Activated T-helper 1 cell treated with anti-CD3 and anti-CD28 coated beads, Interleukin-12 subunit alpha, Interleukin-12 subunit beta, Interleukin-2, Interleukin-4 antibody, amounts not matched to agents 30 ng/mL and 10 ng/mL and 1 ng/mL, durations not matched to agents 14 hours and 24 hours and 36 hours (primary cell): ENCODE data around the gene SRL. TPM values are rescaled to one million over a fixed set of nuclear protein-coding genes. Genes with fewer than 3 reads are reported as not detected.
"Not testable (repeated sequence)": the region's sequence is repeated elsewhere in the genome, so short reads cannot be mapped to it uniquely, and the experiment has no call there.

ENCODE experiments used
- DNase-seq: peaks from one replicate; pipeline ENCODE4 v3.0.0; 2021; ENCODE audit warnings: low spot score
- H3K27ac Mint-ChIP-seq: one replicate; pipeline ENCODE4 v1.8.0; 2021; ENCODE audit warnings: mild to moderate bottlenecking, mixed read lengths
- H3K27me3 Mint-ChIP-seq: one replicate; pipeline ENCODE4 v1.8.0; 2022; ENCODE audit warnings: mild to moderate bottlenecking, moderate library complexity, mixed read lengths; ENCODE audit not compliant: insufficient read depth
- H3K36me3 Mint-ChIP-seq: one replicate; pipeline ENCODE4 v1.8.0; 2021; ENCODE audit warnings: low read depth, mixed read lengths
- H3K4me1 Mint-ChIP-seq: one replicate; pipeline ENCODE4 v1.8.0; 2021; ENCODE audit warnings: low read depth, mixed read lengths
- H3K4me3 Mint-ChIP-seq: one replicate; pipeline ENCODE4 v1.8.0; 2021; ENCODE audit warnings: mild to moderate bottlenecking, moderate library complexity, mixed read lengths
- H3K9me3 Mint-ChIP-seq: one replicate; pipeline ENCODE4 v1.8.0; 2021; ENCODE audit warnings: mixed read lengths
- intact Hi-C: fragments of 100-400 bp; cut with micrococcal nuclease; formaldehyde crosslinking; loops from one replicate; pipeline ENCODE4 v1.15.1; 2024
- total RNA-seq: library from RNA; stranded (reverse); gene quantifications from 2 replicates; pipeline ENCODE4 v1.2.3, GENCODE V29; 2022

SRL gene
- total RNA-seq, 1 donor from 2014 or later = not detected

GRCh38 chr16:4253394-4254150, 11.7 kb upstream of the SRL start:
- intact Hi-C loops = loop anchor here (1.0 to 5.0 kb wide), 10 partner anchors 18 to 536 kb away; partner anchors contain the start of genes ADCY9, CREBBP and TRAP1
- H3K4me1 Mint-ChIP-seq = peaks cover 4% of the 10 kb centered on the region
- H3K36me3 Mint-ChIP-seq = peaks cover 4% of the 10 kb centered on the region
- peak overlapping the region; percentile 98 for H3K27ac Mint-ChIP-seq
- peak; percentile 99 for DNase-seq
- H3K9me3 Mint-ChIP-seq = no peaks in the 10 kb centered on the region
- peaks cover 2% of the 10 kb centered on the region for H3K27me3 Mint-ChIP-seq
- peak overlapping the region; percentile 94 for H3K4me3 Mint-ChIP-seq

GRCh38 chr16:4253012-4253393, 11.1 kb upstream of the SRL start:
- intact Hi-C loops = loop anchor here (1.0 to 5.0 kb wide), 5 partner anchors 137 to 536 kb away; partner anchors contain the start of genes ADCY9, CREBBP and TRAP1
- not testable (repeated sequence) for H3K9me3 Mint-ChIP-seq, H3K27me3 Mint-ChIP-seq, DNase-seq, H3K4me1 Mint-ChIP-seq, H3K36me3 Mint-ChIP-seq
- peak overlapping the region; percentile 98 for H3K27ac Mint-ChIP-seq
- peak overlapping the region; percentile 94 for H3K4me3 Mint-ChIP-seq

DNA sequence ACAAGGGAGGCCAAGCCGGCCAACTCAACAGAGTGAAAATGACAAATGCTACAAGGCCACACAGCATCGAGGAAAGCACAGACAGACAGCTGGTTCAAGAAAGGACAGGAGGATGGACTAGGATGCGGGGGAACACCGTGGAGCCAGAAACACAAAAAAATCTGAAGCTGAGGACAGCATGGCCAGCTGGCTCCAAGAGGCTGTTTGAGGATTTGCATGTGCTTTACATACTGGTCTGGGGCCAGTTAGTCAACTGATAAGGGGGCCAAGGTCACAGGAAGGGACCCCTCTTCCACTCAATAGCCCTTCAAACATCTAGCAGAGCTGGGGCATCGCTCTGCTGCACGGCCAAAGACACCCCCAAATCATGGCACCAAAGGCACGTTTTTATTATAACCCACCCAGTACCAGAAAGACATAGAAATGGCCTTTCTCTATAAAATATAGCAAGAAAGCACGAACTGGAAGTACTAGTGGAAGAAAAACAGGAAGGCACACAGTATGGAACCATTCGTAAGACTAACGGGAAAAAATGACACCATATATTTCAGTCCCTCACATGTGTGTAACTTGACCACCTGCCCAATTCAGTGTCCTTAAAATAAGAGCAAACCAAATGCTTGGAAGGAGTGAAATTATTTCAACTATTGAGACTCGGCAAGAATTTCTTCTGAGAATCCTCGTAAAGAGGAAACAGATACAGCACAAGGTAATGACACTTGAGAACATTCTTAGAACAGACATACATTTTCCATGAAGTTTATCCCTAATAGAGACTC, 7.8 kb upstream of the SRL start:
- peaks cover 3% of the 10 kb centered on the region for H3K27me3 Mint-ChIP-seq
- no peak overlapping the region for H3K4me3 Mint-ChIP-seq
- no peaks in the 10 kb centered on the region for H3K9me3 Mint-ChIP-seq
- peaks cover 4% of the 10 kb centered on the region for H3K4me1 Mint-ChIP-seq
- no peak for DNase-seq
- peaks cover 3% of the 10 kb centered on the region for H3K36me3 Mint-ChIP-seq
- intact Hi-C loops = loop anchor here (5.0 kb wide), 3 partner anchors 287 to 368 kb away; partner anchors contain the start of gene CREBBP
- H3K27ac Mint-ChIP-seq = no peak overlapping the region

GRCh38 chr16:4247460-4247784, 5.5 kb upstream of the SRL start:
- H3K27me3 Mint-ChIP-seq = peaks cover 6% of the 10 kb centered on the region
- DNase-seq = no peak
- intact Hi-C loops = no loop called here
- H3K4me1 Mint-ChIP-seq = no peaks in the 10 kb centered on the region
- H3K4me3 Mint-ChIP-seq = no peak overlapping the region
- peaks cover 3% of the 10 kb centered on the region for H3K36me3 Mint-ChIP-seq
- H3K27ac Mint-ChIP-seq = no peak overlapping the region
- H3K9me3 Mint-ChIP-seq = no peaks in the 10 kb centered on the region

DNA sequence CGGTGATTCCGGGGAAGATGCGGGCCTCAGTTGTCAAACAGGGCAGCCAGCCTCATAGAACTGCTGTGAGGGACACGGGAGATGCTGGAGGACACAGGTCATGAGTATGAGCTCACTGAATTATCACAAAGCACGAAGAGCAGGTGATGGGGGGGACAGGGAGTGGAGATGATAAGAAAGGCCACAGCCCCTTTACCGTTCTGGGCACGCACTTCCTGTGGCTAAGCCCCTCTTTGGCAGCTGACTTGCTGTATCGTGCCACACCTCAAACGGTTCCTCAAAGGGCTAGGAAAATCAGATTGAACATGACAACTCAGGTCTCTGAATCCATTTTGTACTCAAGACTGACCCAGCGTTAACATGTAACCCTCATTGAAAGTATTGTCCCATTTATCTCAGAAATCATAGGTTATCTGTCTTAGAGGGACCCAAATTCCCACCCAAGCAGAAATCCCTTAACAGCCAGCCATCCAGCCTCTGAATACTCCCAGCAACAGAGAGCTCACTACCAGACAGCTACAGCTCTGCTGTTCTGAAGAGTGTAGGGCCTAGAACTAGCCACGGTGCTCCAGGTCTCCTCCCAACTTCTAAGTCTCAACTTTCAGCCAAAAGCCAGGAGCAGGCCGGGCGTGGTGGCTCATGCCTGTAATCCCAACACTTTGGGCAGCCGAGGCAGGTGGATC, 5.0 kb upstream of the SRL start:
- Mint-ChIP-seq H3K36me3 (peaks cover 3% of the 10 kb centered on the region), H3K27ac (no peak overlapping the region), H3K4me1 (no peaks in the 10 kb centered on the region), H3K9me3 (no peaks in the 10 kb centered on the region), H3K4me3 (no peak overlapping the region), H3K27me3 (peaks cover 6% of the 10 kb centered on the region)
- intact Hi-C loops = no loop called here
- DNase-seq = no peak

DNA sequence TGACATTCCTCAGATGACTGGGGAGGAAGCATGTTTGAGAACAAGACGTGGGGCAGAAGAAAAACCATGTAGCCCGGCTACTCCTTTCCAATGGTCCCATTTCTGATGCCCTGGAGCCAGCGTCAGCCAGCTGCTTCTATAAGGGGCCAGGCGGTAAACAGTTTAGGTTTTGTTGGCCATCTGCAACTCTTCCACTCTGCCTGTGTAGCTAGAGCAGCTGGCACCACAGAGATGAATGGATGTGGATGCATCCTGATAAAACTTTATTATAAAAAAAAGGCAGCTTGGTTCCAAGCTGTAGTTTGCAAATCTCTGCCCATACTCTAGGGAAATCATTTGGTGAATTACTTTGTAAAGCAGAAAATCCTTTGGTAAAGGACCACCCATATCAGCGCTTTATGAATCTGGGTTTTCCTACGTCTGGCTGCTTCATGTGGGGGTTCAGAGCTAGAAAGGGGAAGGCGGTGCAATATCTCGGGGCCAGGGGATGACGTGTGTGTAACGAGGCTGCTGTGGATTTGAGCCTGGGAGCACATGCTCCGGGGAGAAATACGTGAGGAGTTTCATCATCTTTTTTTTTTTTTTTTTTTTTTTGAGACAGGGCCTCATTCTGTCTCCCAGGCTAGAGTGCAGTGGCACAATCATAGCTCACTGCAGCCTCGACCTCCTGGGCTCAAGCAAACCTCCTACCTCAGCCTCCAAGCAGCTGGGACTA, 3.4 kb upstream of the SRL start:
- DNase-seq = no peak
- intact Hi-C loops = no loop called here
- Mint-ChIP-seq H3K36me3 (peaks cover 3% of the 10 kb centered on the region), H3K4me3 (no peak overlapping the region), H3K27me3 (peaks cover 6% of the 10 kb centered on the region), H3K4me1 (no peaks in the 10 kb centered on the region), H3K9me3 (no peaks in the 10 kb centered on the region), H3K27ac (no peak overlapping the region)

- no peak overlapping the region for H3K27ac Mint-ChIP-seq
- no peaks in the 10 kb centered on the region for H3K9me3 Mint-ChIP-seq
- no peak overlapping the region for H3K4me3 Mint-ChIP-seq
- no peaks in the 10 kb centered on the region for H3K4me1 Mint-ChIP-seq
- H3K27me3 Mint-ChIP-seq = peaks cover 6% of the 10 kb centered on the region
- intact Hi-C loops = no loop called here
- no peak for DNase-seq
- H3K36me3 Mint-ChIP-seq = peaks cover 3% of the 10 kb centered on the region
Measured at GRCh38 chr16:4244254-4245076, 2.6 kb upstream of the SRL start.

- H3K36me3 Mint-ChIP-seq = peaks cover 2% of the 10 kb centered on the region
- H3K27ac Mint-ChIP-seq = no peak overlapping the region
- no peaks in the 10 kb centered on the region for H3K9me3 Mint-ChIP-seq
- peaks cover 5% of the 10 kb centered on the region for H3K27me3 Mint-ChIP-seq
- no peak overlapping the region for H3K4me3 Mint-ChIP-seq
- no peak for DNase-seq
- intact Hi-C loops = no loop called here
- H3K4me1 Mint-ChIP-seq = no peaks in the 10 kb centered on the region
Measured at GRCh38 chr16:4241258-4241927, 487 bp downstream of the SRL start.

GRCh38 chr16:4240624-4241023, 1.3 kb downstream of the SRL start:
- H3K4me1 Mint-ChIP-seq = no peaks in the 10 kb centered on the region
- H3K9me3 Mint-ChIP-seq = no peaks in the 10 kb centered on the region

DNA sequence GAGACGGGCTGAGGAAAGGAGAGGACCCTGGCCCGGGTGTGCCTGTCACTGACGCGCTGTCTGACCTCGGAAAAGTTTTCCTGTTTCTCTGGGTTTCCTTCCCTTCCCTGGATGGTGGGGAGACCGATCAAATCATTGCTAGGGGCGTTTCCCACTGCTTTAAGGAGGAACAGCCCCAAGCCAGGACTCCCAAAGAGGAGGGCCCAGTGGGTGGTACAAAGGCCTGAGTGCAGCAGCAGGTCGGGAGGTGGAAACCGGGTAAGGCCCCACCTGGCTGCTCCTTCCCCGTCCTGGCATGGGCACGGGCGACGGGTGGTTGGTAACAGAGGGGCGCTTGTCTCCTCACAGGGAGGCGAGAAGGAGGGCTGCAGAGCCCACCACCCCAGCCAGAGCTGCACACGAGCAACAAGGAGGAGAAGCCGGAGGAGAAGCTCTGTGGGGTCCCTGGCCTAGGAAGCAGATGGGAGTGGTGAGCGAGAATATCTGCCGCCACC, 2.2 kb downstream of the SRL start:
- H3K4me1 Mint-ChIP-seq = no peaks in the 10 kb centered on the region
- H3K4me3 Mint-ChIP-seq = no peak overlapping the region
- H3K9me3 Mint-ChIP-seq = no peaks in the 10 kb centered on the region
- intact Hi-C loops = no loop called here
- no peak for DNase-seq
- H3K27ac Mint-ChIP-seq = no peak overlapping the region
- peaks cover 5% of the 10 kb centered on the region for H3K27me3 Mint-ChIP-seq
- no peaks in the 10 kb centered on the region for H3K36me3 Mint-ChIP-seq

More at GRCh38 chr16:4240624-4241023, 1.3 kb downstream of the SRL start:
- DNase-seq = no peak
- no peak overlapping the region for H3K27ac Mint-ChIP-seq
- peaks cover 2% of the 10 kb centered on the region for H3K36me3 Mint-ChIP-seq
- H3K27me3 Mint-ChIP-seq = peaks cover 6% of the 10 kb centered on the region
- H3K4me3 Mint-ChIP-seq = no peak overlapping the region
- intact Hi-C loops = no loop called here

DNA sequence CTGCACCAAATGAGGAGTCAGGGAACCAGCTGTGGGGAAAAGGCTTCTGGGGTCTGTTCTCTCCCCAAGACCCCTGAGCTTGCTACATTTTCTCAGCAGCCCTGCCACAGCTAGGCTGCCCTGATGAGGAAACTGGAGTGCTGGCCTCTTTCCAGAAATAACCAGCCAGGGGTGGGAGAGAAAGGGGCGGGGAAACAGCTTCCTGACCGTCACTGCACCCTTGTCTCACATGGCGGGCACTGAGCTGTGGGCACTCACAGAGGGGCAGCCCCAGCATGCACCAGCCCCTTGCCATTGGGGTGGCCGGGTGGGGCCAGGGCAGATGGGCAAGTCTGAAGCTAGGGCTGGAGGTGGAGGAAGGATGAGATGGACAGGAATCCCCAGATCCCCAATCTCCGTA, 2.9 kb downstream of the SRL start:
- intact Hi-C loops = no loop called here
- Mint-ChIP-seq H3K27ac (no peak overlapping the region), H3K9me3 (no peaks in the 10 kb centered on the region), H3K4me1 (no peaks in the 10 kb centered on the region), H3K4me3 (no peak overlapping the region), H3K27me3 (peaks cover 2% of the 10 kb centered on the region), H3K36me3 (no peaks in the 10 kb centered on the region)
- no peak for DNase-seq
